Adrenal gland (tissue), 5 donors: Measurements from ENCODE around the gene CRELD2.

Experiments
- CTCF ChIP-seq, 6 experiments: fragments of 450-650 bp in 4 of 6; fragments of 200-600 bp in 2 of 6; sonication (generic) in 1 of 6; IDR thresholded peaks; 1 replicate in 5 of 6; 2 replicates in 1 of 6; pipeline versions ENCODE4 v1.5.1 to v1.8.0; 2016 to 2021; ENCODE audit warnings: antibody characterized with exemption in 6 of 6, mild to moderate bottlenecking in 2 of 6, moderate library complexity in 1 of 6
- POLR2A ChIP-seq, 2 donors: fragments of 450-650 bp; IDR thresholded peaks; one replicate each; pipeline ENCODE4 v1.6.1; 2017; ENCODE audit warnings: antibody characterized with exemption in 2 of 2, mild to moderate bottlenecking in 2 of 2, moderate library complexity in 1 of 2
- donor health status: DM: no; HTN: no; CAD: no.

- no peak for TF ChIP-seq CTCF (IDR thresholded peaks at IDR 0.05)
- no peak for TF ChIP-seq POLR2A (IDR thresholded peaks at IDR 0.05)
Measured at GRCh38 chr22:49938565-49939136, 20.2 kb downstream of the CRELD2 start.
